Activated CD4-positive, CD25-positive, alpha-beta regulatory T cell treated with anti-CD3 and anti-CD28 coated beads, Interleukin-2, amount 50 U/mL, for 24 hours (primary cell): ENCODE results near the gene IL1RAPL2.
"Not testable (repeated sequence)": the region's sequence is repeated elsewhere in the genome, so short reads cannot be mapped to it uniquely, and the experiment has no call there.

Source experiments
- ATAC-seq, 2 donors: fragments of 150-1000 bp; cut with Tn5 transposase; one replicate each; pipeline ENCODE4 v1.10.0; 2021; ENCODE audit warnings: mild to moderate bottlenecking in 1 of 2, moderate library complexity in 1 of 2

Gene IL1RAPL2

GRCh38 chrX:104565791-104566680 lies at the start of gene IL1RAPL2:
Gene IL1RAPL2 (plus strand): TSS chrX:104566199.
- no peak for ATAC-seq

- ATAC-seq: no peak
These were observed 43.6 kb upstream of the IL1RAPL2 start for GRCh38 chrX:104522386-104522785.

- no peak for ATAC-seq
These were observed 42.1 kb upstream of the IL1RAPL2 start for GRCh38 chrX:104523858-104524257.

- no peak for ATAC-seq
These were observed 26.9 kb upstream of the IL1RAPL2 start for GRCh38 chrX:104539081-104539480.

- ATAC-seq: not testable (repeated sequence)
These were observed 23.6 kb upstream of the IL1RAPL2 start for GRCh38 chrX:104542447-104542846.

GRCh38 chrX:104564335-104564734 lies 1.7 kb upstream of the IL1RAPL2 start:
- no peak for ATAC-seq

- no peak for ATAC-seq
These were observed 887 bp upstream of the IL1RAPL2 start for GRCh38 chrX:104564921-104565703.

GRCh38 chrX:104566681-104567501 lies 892 bp downstream of the IL1RAPL2 start:
- ATAC-seq: no peak

- ATAC-seq: no peak
These were observed 1.5 kb downstream of the IL1RAPL2 start for GRCh38 chrX:104567506-104567905.

GRCh38 chrX:104568304-104568915 lies 2.4 kb downstream of the IL1RAPL2 start:
- ATAC-seq: no peak

GRCh38 chrX:104618106-104618895 lies 52.3 kb downstream of the IL1RAPL2 start:
- no peak for ATAC-seq

- no peak for ATAC-seq
These were observed 55.8 kb downstream of the IL1RAPL2 start for GRCh38 chrX:104621781-104622180.

- no peak for ATAC-seq
These were observed 75.2 kb downstream of the IL1RAPL2 start for GRCh38 chrX:104641176-104641575.

GRCh38 chrX:104647084-104647483 lies 81.1 kb downstream of the IL1RAPL2 start:
- ATAC-seq: no peak

- ATAC-seq: no peak
These were observed 93.2 kb downstream of the IL1RAPL2 start for GRCh38 chrX:104659005-104659744.

- no peak for ATAC-seq
These were observed 94.1 kb downstream of the IL1RAPL2 start for GRCh38 chrX:104660092-104660491.

GRCh38 chrX:104662694-104663093 lies 96.7 kb downstream of the IL1RAPL2 start:
- ATAC-seq: no peak

GRCh38 chrX:104665691-104666090 lies 99.7 kb downstream of the IL1RAPL2 start:
- ATAC-seq: no peak

GRCh38 chrX:104668550-104668949 lies 102.6 kb downstream of the IL1RAPL2 start:
- no peak for ATAC-seq

- no peak for ATAC-seq
These were observed 103.1 kb downstream of the IL1RAPL2 start for GRCh38 chrX:104669063-104669462.

GRCh38 chrX:104670051-104670450 lies 104.1 kb downstream of the IL1RAPL2 start:
- no peak for ATAC-seq
